ENCODE data around the gene GRIA3. TPM values are rescaled to one million over a fixed set of nuclear protein-coding genes. Genes with fewer than 3 reads are reported as not detected.
"Not testable (repeated sequence)": the region's sequence is repeated elsewhere in the genome, so short reads cannot be mapped to it uniquely, and the experiment has no call there.

GRIA3 gene
- total and polyA plus RNA-seq, 2 experiments from 2014 or later = 1.9 to 2.9 TPM

- no peaks in the 10 kb centered on the region for H3K4me1 ChIP-seq (ENCODE audit: insufficient read depth)
- TF ChIP-seq, protein P1, sequence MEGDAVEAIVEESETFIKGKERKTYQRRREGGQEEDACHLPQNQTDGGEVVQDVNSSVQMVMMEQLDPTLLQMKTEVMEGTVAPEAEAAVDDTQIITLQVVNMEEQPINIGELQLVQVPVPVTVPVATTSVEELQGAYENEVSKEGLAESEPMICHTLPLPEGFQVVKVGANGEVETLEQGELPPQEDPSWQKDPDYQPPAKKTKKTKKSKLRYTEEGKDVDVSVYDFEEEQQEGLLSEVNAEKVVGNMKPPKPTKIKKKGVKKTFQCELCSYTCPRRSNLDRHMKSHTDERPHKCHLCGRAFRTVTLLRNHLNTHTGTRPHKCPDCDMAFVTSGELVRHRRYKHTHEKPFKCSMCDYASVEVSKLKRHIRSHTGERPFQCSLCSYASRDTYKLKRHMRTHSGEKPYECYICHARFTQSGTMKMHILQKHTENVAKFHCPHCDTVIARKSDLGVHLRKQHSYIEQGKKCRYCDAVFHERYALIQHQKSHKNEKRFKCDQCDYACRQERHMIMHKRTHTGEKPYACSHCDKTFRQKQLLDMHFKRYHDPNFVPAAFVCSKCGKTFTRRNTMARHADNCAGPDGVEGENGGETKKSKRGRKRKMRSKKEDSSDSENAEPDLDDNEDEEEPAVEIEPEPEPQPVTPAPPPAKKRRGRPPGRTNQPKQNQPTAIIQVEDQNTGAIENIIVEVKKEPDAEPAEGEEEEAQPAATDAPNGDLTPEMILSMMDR (IDR thresholded peaks at IDR 0.05; ENCODE audit: poor library complexity) = no peak
- TF ChIP-seq EZH2phosphoT487 (IDR thresholded peaks at IDR 0.05; ENCODE audit: low read depth, severe bottlenecking, unreplicated experiment) (no peak), EZH2 (IDR thresholded peaks at IDR 0.05; ENCODE audit: borderline replicate concordance) (no peak)
- H4K20me1 ChIP-seq (ENCODE audit: insufficient read depth, poor library complexity, severe bottlenecking) = no peaks in the 10 kb centered on the region
- 71% methylated on average over 2 of the region's 2 CpGs for WGBS (ENCODE audit: low lambda C conversion rate, missing lambda C conversion rate)
- H3K27ac ChIP-seq = no peak overlapping the region
- H2AFZ ChIP-seq = no peak overlapping the region
- no peak overlapping the region for H3K4me3 ChIP-seq
- no peak for DNase-seq (ENCODE audit: low spot score)
- H3K27me3 ChIP-seq = no peaks in the 10 kb centered on the region
- no peak overlapping the region for H3K4me2 ChIP-seq
- no peaks in the 10 kb centered on the region for H3K9me2 ChIP-seq (replicated peaks; ENCODE audit: insufficient read depth)
- H3K9me3 ChIP-seq (ENCODE audit: low read depth) = no peaks in the 10 kb centered on the region
- no peaks in the 10 kb centered on the region for H3K36me3 ChIP-seq (replicated peaks; ENCODE audit: insufficient read depth, low read depth)
- H3K79me2 ChIP-seq = no peaks in the 10 kb centered on the region
Measured at GRCh38 chrX:123274796-123275195, 90.7 kb downstream of the GRIA3 start.

GRCh38 chrX:123277347-123277746, 93.3 kb downstream of the GRIA3 start:
- Histone ChIP-seq H3K9me2 (replicated peaks; ENCODE audit: insufficient read depth) (no peaks in the 10 kb centered on the region), H3K36me3 (replicated peaks; ENCODE audit: insufficient read depth, low read depth) (no peaks in the 10 kb centered on the region), H4K20me1 (ENCODE audit: insufficient read depth, poor library complexity, severe bottlenecking) (no peaks in the 10 kb centered on the region), H3K4me2 (no peak overlapping the region), H3K4me1 (ENCODE audit: insufficient read depth) (no peaks in the 10 kb centered on the region), H3K79me2 (no peaks in the 10 kb centered on the region), H3K27ac (no peak overlapping the region), H2AFZ (no peak overlapping the region), H3K27me3 (no peaks in the 10 kb centered on the region), H3K9me3 (ENCODE audit: low read depth) (no peaks in the 10 kb centered on the region), H3K4me3 (no peak overlapping the region)
- TF ChIP-seq, protein P1 (IDR thresholded peaks at IDR 0.05; ENCODE audit: poor library complexity) = no peak
- TF ChIP-seq EZH2 (IDR thresholded peaks at IDR 0.05; ENCODE audit: borderline replicate concordance) = no peak
- no peak for TF ChIP-seq EZH2phosphoT487 (IDR thresholded peaks at IDR 0.05; ENCODE audit: low read depth, severe bottlenecking, unreplicated experiment)
- WGBS (ENCODE audit: low lambda C conversion rate, missing lambda C conversion rate) = 42% methylated on average over 4 of the region's 4 CpGs
- DNase-seq (ENCODE audit: low spot score) = no peak

GRCh38 chrX:123277821-123278220, 93.7 kb downstream of the GRIA3 start:
- Histone ChIP-seq H3K4me1 (ENCODE audit: insufficient read depth) (no peaks in the 10 kb centered on the region), H2AFZ (no peak overlapping the region), H4K20me1 (ENCODE audit: insufficient read depth, poor library complexity, severe bottlenecking) (no peaks in the 10 kb centered on the region), H3K79me2 (no peaks in the 10 kb centered on the region), H3K9me2 (replicated peaks; ENCODE audit: insufficient read depth) (no peaks in the 10 kb centered on the region), H3K9me3 (ENCODE audit: low read depth) (no peaks in the 10 kb centered on the region), H3K27me3 (no peaks in the 10 kb centered on the region), H3K4me3 (no peak overlapping the region), H3K4me2 (no peak overlapping the region), H3K36me3 (replicated peaks; ENCODE audit: insufficient read depth, low read depth) (no peaks in the 10 kb centered on the region), H3K27ac (no peak overlapping the region)
- DNase-seq (ENCODE audit: low spot score) = no peak
- TF ChIP-seq EZH2 (IDR thresholded peaks at IDR 0.05; ENCODE audit: borderline replicate concordance) (no peak), EZH2phosphoT487 (IDR thresholded peaks at IDR 0.05; ENCODE audit: low read depth, severe bottlenecking, unreplicated experiment) (no peak)
- TF ChIP-seq, protein P1 (IDR thresholded peaks at IDR 0.05; ENCODE audit: poor library complexity) = no peak
- 65% methylated on average over 3 of the region's 3 CpGs for WGBS (ENCODE audit: low lambda C conversion rate, missing lambda C conversion rate)

GRCh38 chrX:123282241-123282640, 98.2 kb downstream of the GRIA3 start:
- H3K27ac ChIP-seq = no peak overlapping the region
- no peaks in the 10 kb centered on the region for H3K4me1 ChIP-seq (ENCODE audit: insufficient read depth)
- H4K20me1 ChIP-seq (ENCODE audit: insufficient read depth, poor library complexity, severe bottlenecking) = no peaks in the 10 kb centered on the region
- no peaks in the 10 kb centered on the region for H3K79me2 ChIP-seq
- H3K4me2 ChIP-seq = no peak overlapping the region
- H2AFZ ChIP-seq = no peak overlapping the region
- TF ChIP-seq EZH2 (IDR thresholded peaks at IDR 0.05; ENCODE audit: borderline replicate concordance) (no peak), EZH2phosphoT487 (IDR thresholded peaks at IDR 0.05; ENCODE audit: low read depth, severe bottlenecking, unreplicated experiment) (no peak)
- TF ChIP-seq, protein P1 (IDR thresholded peaks at IDR 0.05; ENCODE audit: poor library complexity) = no peak
- WGBS (ENCODE audit: low lambda C conversion rate, missing lambda C conversion rate) = 77% methylated on average over 5 of the region's 5 CpGs
- H3K36me3 ChIP-seq (replicated peaks; ENCODE audit: insufficient read depth, low read depth) = no peaks in the 10 kb centered on the region
- no peaks in the 10 kb centered on the region for H3K9me3 ChIP-seq (ENCODE audit: low read depth)
- no peaks in the 10 kb centered on the region for H3K27me3 ChIP-seq
- no peak for DNase-seq (ENCODE audit: low spot score)
- H3K9me2 ChIP-seq (replicated peaks; ENCODE audit: insufficient read depth) = no peaks in the 10 kb centered on the region
- no peak overlapping the region for H3K4me3 ChIP-seq

DNA sequence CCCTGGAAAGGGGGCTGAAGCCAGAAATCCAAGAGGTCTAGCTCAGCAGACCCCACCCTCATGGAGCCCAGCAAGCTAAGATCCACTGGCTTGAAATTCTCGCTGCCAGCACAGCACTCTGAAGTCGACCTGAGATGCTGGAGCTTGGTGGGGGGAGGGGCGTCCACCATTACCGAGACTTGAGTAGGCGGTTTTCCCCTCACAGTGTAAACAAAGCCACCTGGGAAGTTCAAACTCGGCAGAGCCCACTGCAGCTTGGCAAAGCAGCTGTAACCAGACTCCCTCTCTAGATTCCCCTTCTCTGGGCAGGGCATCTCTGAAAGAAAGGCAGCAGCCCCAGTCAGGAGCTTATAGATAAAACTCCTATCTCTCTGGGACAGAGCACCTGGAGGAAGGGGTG, 99.3 kb downstream of the GRIA3 start:
- not testable (repeated sequence) for DNase-seq (ENCODE audit: low spot score)

More for the DNA sequence above, 99.3 kb downstream of the GRIA3 start:
- not testable (repeated sequence) for H3K79me2 ChIP-seq; H3K4me3 ChIP-seq; H4K20me1 ChIP-seq (ENCODE audit: insufficient read depth, poor library complexity, severe bottlenecking); H3K9me2 ChIP-seq (replicated peaks; ENCODE audit: insufficient read depth); H3K27ac ChIP-seq; H2AFZ ChIP-seq; H3K4me2 ChIP-seq; H3K27me3 ChIP-seq; H3K9me3 ChIP-seq (ENCODE audit: low read depth); H3K4me1 ChIP-seq (ENCODE audit: insufficient read depth); H3K36me3 ChIP-seq (replicated peaks; ENCODE audit: insufficient read depth, low read depth)
- 47% methylated on average over 6 of the region's 6 CpGs for WGBS (ENCODE audit: low lambda C conversion rate, missing lambda C conversion rate)
